ENCODE results near the gene KRT36. TPM values are rescaled to one million over a fixed set of nuclear protein-coding genes. Genes with fewer than 3 reads are reported as not detected.

Gene KRT36
- total RNA-seq, 1 donor from 2014 or later, result not detected

- H3K4me1 Mint-ChIP-seq, result no peaks in the 10 kb centered on the region
- peaks cover 3% of the 10 kb centered on the region for H3K27me3 Mint-ChIP-seq
- H3K36me3 Mint-ChIP-seq (ENCODE audit: low read depth), result no peaks in the 10 kb centered on the region
- H3K4me3 Mint-ChIP-seq, result no peak overlapping the region
- no peak for DNase-seq
- H3K9me3 Mint-ChIP-seq, result no peaks in the 10 kb centered on the region
- H3K27ac Mint-ChIP-seq, result no peak overlapping the region
- intact Hi-C loops (cut with micrococcal nuclease), result no loop called here
These were observed 26.6 kb upstream of the KRT36 start for GRCh38 chr17:41516147-41516829.

GRCh38 chr17:41513168-41513547 lies 23.4 kb upstream of the KRT36 start:
- H3K27ac Mint-ChIP-seq, result no peak overlapping the region
- no peaks in the 10 kb centered on the region for H3K4me1 Mint-ChIP-seq
- H3K9me3 Mint-ChIP-seq, result no peaks in the 10 kb centered on the region
- peaks cover 3% of the 10 kb centered on the region for H3K27me3 Mint-ChIP-seq
- H3K36me3 Mint-ChIP-seq (ENCODE audit: low read depth), result no peaks in the 10 kb centered on the region
- DNase-seq, result no peak
- intact Hi-C loops (cut with micrococcal nuclease), result no loop called here
- H3K4me3 Mint-ChIP-seq, result no peak overlapping the region

GRCh38 chr17:41512546-41513167 lies 22.9 kb upstream of the KRT36 start:
- no peaks in the 10 kb centered on the region for H3K9me3 Mint-ChIP-seq
- H3K4me3 Mint-ChIP-seq, result no peak overlapping the region
- H3K27me3 Mint-ChIP-seq, result peaks cover 3% of the 10 kb centered on the region
- no peak for DNase-seq
- no peaks in the 10 kb centered on the region for H3K4me1 Mint-ChIP-seq
- no peaks in the 10 kb centered on the region for H3K36me3 Mint-ChIP-seq (ENCODE audit: low read depth)
- intact Hi-C loops (cut with micrococcal nuclease), result no loop called here
- H3K27ac Mint-ChIP-seq, result no peak overlapping the region

- no peak overlapping the region for H3K4me3 Mint-ChIP-seq
- intact Hi-C loops (cut with micrococcal nuclease), result no loop called here
- no peaks in the 10 kb centered on the region for H3K4me1 Mint-ChIP-seq
- DNase-seq, result no peak
- no peak overlapping the region for H3K27ac Mint-ChIP-seq
- no peaks in the 10 kb centered on the region for H3K36me3 Mint-ChIP-seq (ENCODE audit: low read depth)
- H3K27me3 Mint-ChIP-seq, result peaks cover 3% of the 10 kb centered on the region
- H3K9me3 Mint-ChIP-seq, result no peaks in the 10 kb centered on the region
These were observed 22.0 kb upstream of the KRT36 start for GRCh38 chr17:41511716-41512115.

GRCh38 chr17:41511116-41511515 lies 21.4 kb upstream of the KRT36 start:
- H3K36me3 Mint-ChIP-seq (ENCODE audit: low read depth), result no peaks in the 10 kb centered on the region
- no peaks in the 10 kb centered on the region for H3K4me1 Mint-ChIP-seq
- no peak overlapping the region for H3K27ac Mint-ChIP-seq
- intact Hi-C loops (cut with micrococcal nuclease), result no loop called here
- H3K9me3 Mint-ChIP-seq, result no peaks in the 10 kb centered on the region
- H3K4me3 Mint-ChIP-seq, result no peak overlapping the region
- H3K27me3 Mint-ChIP-seq, result peaks cover 3% of the 10 kb centered on the region
- no peak for DNase-seq

- DNase-seq, result no peak
- no peak overlapping the region for H3K4me3 Mint-ChIP-seq
- no peaks in the 10 kb centered on the region for H3K9me3 Mint-ChIP-seq
- no peak overlapping the region for H3K27ac Mint-ChIP-seq
- no peaks in the 10 kb centered on the region for H3K4me1 Mint-ChIP-seq
- H3K27me3 Mint-ChIP-seq, result peaks cover 3% of the 10 kb centered on the region
- intact Hi-C loops (cut with micrococcal nuclease), result no loop called here
- H3K36me3 Mint-ChIP-seq (ENCODE audit: low read depth), result no peaks in the 10 kb centered on the region
These were observed 20.7 kb upstream of the KRT36 start for GRCh38 chr17:41510251-41511065.

- Mint-ChIP-seq H3K4me3 (no peak overlapping the region), H3K9me3 (no peaks in the 10 kb centered on the region), H3K27ac (no peak overlapping the region), H3K36me3 (ENCODE audit: low read depth) (no peaks in the 10 kb centered on the region), H3K4me1 (no peaks in the 10 kb centered on the region), H3K27me3 (no peaks in the 10 kb centered on the region)
- DNase-seq, result no peak
- intact Hi-C loops (cut with micrococcal nuclease), result no loop called here
These were observed 17.7 kb upstream of the KRT36 start for GRCh38 chr17:41507315-41507880.

GRCh38 chr17:41505809-41506767 lies 16.4 kb upstream of the KRT36 start:
- H3K4me1 Mint-ChIP-seq, result no peaks in the 10 kb centered on the region
- no peak overlapping the region for H3K27ac Mint-ChIP-seq
- H3K9me3 Mint-ChIP-seq, result no peaks in the 10 kb centered on the region
- H3K4me3 Mint-ChIP-seq, result no peak overlapping the region
- intact Hi-C loops (cut with micrococcal nuclease), result no loop called here
- no peaks in the 10 kb centered on the region for H3K36me3 Mint-ChIP-seq (ENCODE audit: low read depth)
- H3K27me3 Mint-ChIP-seq, result no peaks in the 10 kb centered on the region
- no peak for DNase-seq

- Mint-ChIP-seq H3K27ac (no peak within 1 kb of the TSS), H3K27me3 (no peaks in the 10 kb centered on the region), H3K9me3 (no peaks in the 10 kb centered on the region), H3K4me3 (no peak within 1 kb of the TSS), H3K4me1 (peaks cover under 1% of the 10 kb centered on the region), H3K36me3 (ENCODE audit: low read depth) (no peaks in the 10 kb centered on the region)
- intact Hi-C loops (cut with micrococcal nuclease), result no loop called here
- no peak for DNase-seq
These were observed 15.5 kb upstream of the KRT36 start, which contains the start of gene KRT13 for GRCh38 chr17:41505007-41505808. Gene KRT13, minus strand, starts transcription at chr17:41505612. Its CDS starts 62 bp downstream, at chr17:41505550.

GRCh38 chr17:41504246-41504977 lies 14.7 kb upstream of the KRT36 start:
- H3K4me3 Mint-ChIP-seq, result no peak overlapping the region
- H3K9me3 Mint-ChIP-seq, result no peaks in the 10 kb centered on the region

GRCh38 chr17:41503202-41503601 lies 13.5 kb upstream of the KRT36 start:
- no peak overlapping the region for H3K27ac Mint-ChIP-seq
- intact Hi-C loops (cut with micrococcal nuclease), result no loop called here
- H3K4me1 Mint-ChIP-seq, result peaks cover 6% of the 10 kb centered on the region
- no peaks in the 10 kb centered on the region for H3K27me3 Mint-ChIP-seq
- no peak overlapping the region for H3K4me3 Mint-ChIP-seq
- DNase-seq, result no peak
- H3K36me3 Mint-ChIP-seq (ENCODE audit: low read depth), result no peaks in the 10 kb centered on the region
- no peaks in the 10 kb centered on the region for H3K9me3 Mint-ChIP-seq

More at GRCh38 chr17:41504246-41504977, 14.7 kb upstream of the KRT36 start:
- Mint-ChIP-seq H3K27me3 (no peaks in the 10 kb centered on the region), H3K4me1 (peaks cover 5% of the 10 kb centered on the region), H3K27ac (no peak overlapping the region), H3K36me3 (ENCODE audit: low read depth) (no peaks in the 10 kb centered on the region)
- DNase-seq, result no peak
- intact Hi-C loops (cut with micrococcal nuclease), result no loop called here
